ENCODE results near the gene AMFR.

AMFR gene

DNA sequence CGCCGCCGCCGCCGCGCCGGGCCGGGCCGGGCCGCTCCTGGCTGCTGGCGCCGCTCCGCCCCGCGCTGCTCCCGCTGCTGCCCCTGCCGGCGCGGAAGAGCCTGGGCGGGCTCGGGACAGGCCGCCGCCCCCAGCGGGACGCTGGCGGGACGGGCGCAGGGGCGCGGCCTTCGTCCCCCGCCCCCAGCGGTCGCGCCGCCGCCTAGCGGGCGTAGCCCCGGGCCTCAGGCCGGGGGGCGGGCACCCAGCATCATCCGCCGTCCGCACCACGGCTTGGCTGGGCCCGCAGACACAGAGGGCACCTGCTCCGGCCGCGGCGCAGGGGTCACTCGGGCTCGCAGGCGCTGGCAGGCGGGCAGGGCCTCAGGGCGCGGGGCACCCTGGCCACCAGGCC, at the start of gene AMFR:
AMFR (minus strand) TSS at position 107 of the 394 bp plus-strand sequence. CDS start 218 bp downstream, outside the sequence.
- no peak for DNase-seq (ENCODE audit: low read depth, low spot score)

DNA sequence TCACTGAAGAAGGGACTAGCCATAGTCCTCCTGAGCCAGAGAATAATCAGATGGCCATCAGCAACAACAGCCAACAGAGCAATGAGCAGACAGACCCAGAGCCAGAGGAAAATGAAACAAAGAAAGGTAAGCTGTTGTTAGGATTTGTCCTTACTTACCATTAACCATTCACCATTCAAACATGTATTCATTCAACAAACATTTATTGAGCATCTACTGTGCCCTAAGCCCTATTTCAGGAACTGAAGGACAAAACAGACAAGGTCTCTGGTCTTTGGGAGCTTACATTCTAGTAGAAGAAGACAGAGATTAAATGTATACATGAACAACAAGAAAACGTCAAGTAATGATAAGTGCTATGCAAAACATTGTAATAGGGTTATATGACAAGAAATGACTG, 45.3 kb upstream of the AMFR start:
- no peak for DNase-seq (ENCODE audit: low read depth, low spot score)

DNA sequence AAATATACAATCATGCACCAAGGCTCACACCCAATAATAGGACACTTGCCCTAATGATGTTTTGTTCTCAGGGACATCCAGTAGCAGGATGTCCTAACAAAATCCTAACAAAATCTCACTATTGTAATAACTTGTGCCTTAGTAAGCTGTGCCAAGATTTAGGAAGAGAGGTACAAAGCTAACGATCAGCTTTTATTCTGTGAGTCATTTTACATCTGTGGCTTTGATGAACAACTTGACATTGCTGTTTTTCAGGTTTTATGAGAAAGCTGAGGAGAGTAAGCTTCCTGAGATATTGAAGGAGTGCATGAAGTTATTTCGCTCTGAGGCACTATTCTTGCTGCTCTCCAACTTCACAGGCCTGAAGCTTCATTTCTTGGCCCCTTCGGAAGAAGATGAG, 44.9 kb upstream of the AMFR start:
- DNase-seq (ENCODE audit: low read depth, low spot score): no peak

DNA sequence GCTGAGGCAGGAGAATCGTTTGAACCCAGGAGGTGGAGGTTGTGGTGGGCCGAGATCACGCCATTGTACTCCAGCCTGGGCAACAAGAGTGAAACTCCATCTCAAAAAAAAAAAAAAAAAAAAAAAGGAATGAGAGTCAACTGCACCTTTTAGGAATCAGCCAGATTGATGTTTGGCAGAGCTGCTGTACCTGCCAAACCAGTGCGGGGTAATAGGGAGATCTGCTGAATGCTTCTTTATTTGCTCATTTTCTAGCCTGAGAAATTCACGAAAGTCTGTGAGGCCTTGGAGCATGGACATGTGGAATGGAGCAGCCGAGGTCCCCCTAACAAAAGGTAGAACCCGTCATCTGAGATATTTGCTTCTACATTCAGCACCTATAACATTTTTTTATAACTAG, 44.4 kb upstream of the AMFR start:
- DNase-seq (ENCODE audit: low read depth, low spot score): no peak

DNA sequence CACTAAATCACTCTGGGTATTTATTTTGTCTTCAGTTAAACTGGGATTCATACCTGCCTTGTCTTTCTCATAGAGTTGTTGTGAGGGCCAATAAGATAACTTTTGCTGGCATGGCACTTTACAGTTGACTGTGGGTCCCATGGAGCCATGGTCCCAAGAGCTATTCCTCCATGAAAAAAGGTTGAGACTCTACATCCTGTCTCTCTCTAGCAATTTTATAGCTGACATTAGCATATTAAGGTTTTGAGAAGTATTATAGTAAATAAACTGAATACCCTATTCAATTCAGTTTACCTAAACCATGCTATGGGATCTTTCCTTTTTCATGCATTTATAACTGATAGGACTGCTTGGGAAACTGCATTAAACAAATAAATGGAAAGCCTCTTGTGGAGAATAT, 43.5 kb upstream of the AMFR start:
- DNase-seq (ENCODE audit: low read depth, low spot score): no peak

DNA sequence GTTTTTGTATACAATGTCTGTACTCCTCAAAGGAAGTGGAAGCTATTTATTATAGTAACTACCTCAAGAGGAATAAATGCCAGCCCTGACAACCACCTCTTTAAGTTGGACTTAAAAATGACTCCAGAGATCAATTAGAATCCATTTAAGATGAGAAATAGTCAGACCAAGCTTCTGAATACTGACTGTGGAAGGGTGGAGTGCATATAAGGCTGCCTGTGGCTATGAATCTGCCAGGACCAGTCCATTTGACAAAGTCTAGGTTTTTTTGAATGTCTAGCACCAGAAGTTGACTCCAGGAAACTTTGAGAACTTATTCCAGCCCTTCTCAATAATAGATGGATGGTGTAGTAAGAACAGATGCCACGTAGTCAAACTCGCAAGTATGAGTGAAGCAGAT, 41.0 kb upstream of the AMFR start:
- no peak for DNase-seq (ENCODE audit: low read depth, low spot score)

DNA sequence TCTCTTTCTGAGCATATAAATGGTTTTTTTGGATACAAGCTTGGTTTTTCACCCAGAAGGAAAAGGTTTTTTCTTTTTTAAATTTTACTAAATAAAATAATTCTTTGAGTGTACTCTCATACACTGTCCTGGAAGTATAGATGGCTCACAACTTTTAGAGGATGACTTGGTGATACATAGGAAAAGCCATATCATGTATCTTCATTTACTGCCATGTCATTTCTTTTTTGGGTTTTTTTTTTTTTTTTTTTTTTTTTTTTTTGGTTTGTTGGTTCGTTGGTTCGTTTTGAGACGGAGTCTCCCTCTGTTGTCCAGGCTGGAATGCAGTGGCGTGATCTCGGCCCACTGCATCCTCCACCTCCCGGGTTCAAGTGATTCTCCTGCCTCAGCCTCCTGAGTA, 37.8 kb upstream of the AMFR start:
- DNase-seq (ENCODE audit: low read depth, low spot score): no peak

DNA sequence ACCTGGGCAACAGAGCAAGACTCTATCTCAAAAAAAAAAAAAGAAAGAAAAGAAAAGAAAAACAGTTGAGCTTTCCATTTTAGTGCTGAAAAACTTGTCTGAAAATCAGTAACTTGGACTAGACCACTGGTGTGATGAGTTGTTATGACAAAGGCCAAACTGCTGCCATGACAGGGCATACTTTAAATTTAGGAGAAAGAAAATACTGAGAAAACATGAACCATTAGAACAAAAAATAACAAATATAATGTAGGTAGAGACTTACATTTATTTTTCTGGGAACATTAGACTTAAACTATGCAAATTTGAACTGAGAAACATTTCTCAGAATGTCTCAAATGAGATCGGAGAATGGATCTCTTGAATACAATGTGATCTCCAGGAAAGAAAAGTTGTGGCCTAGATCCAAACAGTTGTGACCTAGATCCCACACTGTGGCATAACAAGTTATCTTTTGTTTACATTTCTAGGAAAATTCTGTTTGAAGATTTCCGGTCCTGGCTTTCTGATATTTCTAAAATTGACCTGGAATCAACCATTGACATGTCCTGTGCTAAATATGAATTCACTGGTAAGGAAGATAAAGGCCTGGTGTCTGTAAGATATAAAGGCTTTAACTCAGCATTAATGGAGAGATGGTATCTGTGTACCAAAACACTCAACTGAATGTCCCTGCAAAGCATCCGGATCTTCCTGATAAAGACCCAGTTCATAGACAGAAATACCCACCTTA, 36.9 kb upstream of the AMFR start:
- no peak for DNase-seq (ENCODE audit: low read depth, low spot score)

DNA sequence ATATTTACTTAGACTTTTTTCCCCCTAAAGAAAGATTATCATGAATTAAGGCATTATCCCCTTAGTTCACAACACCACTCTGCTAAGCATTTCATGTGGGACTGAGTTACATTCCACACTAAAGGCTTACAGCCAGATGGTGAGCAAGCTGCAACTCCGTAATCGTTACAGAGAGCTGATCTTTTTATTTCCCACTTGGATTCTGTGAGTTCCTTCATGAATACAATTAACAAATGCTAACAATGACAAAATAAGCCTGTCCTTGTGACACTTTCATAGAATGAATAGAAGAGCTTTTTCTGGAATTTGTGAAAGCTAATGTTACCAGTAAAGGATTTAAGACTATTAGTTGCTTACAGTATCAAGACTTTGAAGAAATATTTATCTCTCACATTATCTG, 34.8 kb upstream of the AMFR start:
- DNase-seq (ENCODE audit: low read depth, low spot score): no peak

DNA sequence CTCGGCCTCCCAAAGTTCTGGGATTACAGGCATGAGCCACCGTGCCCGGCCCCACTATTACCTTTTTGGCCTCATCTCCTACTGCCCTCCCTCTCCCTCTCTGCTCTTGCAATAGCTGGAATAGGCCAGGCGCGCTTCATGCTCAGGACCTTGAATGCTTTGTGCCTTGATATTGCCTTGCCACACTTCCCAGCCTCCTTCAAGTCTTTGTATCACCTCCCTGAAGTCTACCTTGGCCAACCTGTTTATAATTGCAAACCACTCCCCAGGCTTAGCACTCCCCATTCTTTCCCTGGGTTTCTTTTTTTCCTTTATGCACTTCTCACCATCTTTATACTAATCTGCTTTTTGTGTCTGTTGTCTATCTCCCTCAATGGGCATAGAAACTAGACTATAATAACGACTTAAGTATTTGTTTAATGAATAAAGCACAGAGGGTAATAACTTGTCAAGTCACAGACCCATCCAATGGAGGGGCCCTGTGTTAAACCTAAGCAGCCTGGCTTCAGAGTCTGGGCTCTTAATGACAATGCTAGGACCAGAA, 32.7 kb upstream of the AMFR start:
- no peak for DNase-seq (ENCODE audit: low read depth, low spot score)

DNA sequence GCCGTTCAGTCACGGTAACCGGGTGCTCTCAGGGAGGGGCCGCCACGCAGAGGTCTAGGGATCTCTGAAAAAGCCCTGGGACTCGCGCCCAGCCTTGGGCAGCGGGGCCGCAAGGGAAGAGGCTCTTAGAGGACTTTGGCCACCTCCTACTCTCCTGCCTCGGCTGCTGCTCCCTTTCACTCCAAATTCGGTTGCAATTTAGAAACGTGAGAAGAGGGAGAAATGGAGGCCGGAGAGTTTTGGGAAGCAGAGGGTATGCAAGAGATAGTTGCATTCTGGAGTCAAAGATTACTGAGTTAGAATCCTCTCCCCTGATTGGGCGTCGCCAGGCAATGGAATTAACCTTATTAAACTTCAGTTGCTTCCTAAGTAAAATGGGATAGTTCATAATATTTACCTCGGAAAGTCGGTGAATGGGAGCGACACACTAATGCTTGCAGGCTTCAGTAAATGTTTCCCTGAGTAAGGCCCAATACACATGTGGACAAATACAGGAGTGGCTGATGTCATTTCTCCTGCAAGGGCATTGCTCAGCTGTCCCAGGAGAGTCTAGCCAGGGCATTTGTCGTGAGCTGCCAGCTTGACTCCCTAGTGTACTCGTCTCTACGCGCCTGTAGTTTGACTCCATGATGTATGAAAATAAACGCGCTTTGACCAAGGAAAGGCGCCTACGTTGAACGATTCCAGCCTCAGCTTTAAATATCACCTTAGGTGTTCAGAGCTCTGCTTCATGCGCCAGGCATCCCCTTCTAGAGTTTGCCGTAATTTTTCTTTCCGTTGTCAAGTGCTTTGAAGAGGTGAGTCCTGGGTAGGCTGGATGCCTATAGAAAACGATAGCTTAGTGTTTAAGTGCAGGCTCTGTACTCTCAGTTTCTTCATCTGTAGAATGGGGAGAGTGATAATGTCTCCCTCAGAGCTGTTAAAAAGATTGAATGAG, 26.7 kb upstream of the AMFR start:
- no peak for DNase-seq (ENCODE audit: low read depth, low spot score)

DNA sequence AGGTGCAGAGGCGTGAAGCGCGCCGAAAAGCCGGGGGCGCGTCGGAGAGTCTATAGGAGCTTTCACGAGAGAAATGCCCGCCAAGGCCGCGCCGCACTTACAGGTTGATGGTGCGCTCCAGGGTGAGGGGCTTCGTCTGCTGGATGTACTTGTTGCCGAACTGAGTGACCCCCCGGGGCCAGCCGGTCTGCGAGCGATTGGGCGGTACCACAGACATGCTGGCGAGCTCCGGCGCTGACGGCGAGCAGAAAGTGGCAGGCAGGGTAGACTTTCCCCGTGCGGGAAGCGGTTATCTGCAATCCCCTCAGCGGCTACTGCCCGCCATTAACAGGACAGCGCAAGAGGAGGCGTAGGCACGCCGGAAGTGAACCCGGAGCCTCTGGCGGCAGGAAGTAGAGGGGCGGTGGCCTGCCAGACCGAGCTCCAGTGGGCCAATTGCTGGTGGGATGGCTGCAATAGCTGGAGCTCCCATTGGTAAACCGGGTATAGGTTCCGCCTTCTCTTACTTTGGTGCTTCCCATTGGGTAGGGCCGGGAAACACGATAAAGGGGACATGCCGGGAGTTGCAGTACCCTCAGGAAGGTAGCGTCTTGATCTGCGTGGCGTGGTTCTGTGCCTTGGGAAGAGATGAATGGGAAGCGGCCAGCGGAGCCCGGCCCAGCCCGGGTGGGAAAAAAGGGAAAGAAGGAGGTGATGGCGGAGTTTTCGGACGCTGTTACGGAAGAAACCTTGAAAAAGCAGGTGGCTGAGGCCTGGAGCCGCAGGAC, 25.8 kb upstream of the AMFR start, which contains the start of the genes NUDT21 and OGFOD1:
NUDT21 (minus strand) TSS at position 347 of the 767 bp plus-strand sequence; CDS start at position 217, 130 bp downstream.
OGFOD1 (plus strand) TSS at position 569 of the 767 bp plus-strand sequence; CDS start at position 628, 59 bp downstream.
- DNase-seq (ENCODE audit: low read depth, low spot score): peak; percentile 91

DNA sequence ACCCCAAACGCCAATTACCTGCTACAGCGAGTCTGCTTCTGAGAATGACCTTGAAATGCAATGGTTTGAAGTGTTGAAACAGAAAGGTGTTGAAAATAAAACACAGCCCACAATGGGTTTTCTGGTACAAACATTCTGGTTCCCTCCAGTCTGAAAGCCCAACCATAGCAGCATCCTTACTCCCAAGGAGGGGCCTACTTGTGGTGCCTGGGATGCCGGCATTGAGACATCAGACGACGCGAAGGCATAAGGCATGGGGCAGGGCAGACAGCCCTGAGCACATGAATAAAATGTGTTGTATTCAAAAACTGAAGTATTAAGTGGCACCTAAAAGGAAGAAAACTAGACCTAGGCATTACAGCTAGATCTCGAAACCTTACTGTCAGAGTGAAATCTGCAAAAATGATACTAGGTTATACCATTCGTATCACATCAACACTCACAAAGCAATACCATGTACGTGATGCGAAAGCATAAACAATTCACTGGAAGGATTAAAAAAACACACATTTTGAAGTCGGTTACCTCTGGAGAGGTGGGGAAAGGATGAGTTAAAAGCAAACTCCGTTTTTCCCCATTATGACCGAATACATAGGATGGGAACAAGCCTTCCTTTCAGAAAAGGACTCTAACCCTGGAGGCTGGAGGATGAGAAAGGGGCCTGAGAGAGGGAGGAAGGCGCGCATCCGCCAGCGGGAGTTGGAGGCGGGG, 25.1 kb upstream of the AMFR start:
- DNase-seq (ENCODE audit: low read depth, low spot score): no peak

DNA sequence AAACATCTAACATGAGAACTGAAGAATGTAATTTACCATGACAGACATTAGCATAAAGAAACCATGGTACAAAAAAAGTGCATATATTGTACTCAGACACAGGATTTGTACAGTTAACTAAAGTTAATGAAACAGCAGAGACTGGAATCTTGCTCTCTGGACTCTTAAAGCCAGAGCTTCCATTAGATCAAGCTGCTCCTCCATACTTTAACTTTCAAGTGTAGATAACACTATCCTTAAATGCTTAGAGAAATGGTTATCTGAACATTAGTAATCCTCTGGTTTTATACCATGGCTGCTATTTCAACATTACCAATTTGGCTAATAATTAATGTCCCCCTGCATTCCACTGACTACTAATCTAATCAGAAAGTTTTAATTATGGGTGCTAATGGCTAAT, 22.7 kb upstream of the AMFR start:
- DNase-seq (ENCODE audit: low read depth, low spot score): no peak

DNA sequence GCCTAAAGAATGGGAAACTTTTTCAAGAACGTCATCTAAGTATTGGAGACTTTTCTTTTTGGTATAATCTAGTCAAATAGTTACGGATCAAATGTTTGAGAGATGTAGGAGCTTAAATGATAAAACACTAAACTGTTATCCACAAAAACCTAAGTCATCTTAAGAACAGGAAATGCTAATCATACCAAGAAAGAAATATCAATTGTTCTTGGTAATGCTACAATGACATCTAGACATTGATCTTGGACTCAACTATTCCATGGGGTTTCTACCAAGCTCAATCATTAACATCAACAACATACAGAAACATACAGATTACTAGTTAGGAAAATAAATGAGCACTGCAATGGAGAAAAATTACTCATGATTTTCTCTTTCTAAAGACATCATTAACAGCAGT, 21.9 kb upstream of the AMFR start:
- no peak for DNase-seq (ENCODE audit: low read depth, low spot score)

DNA sequence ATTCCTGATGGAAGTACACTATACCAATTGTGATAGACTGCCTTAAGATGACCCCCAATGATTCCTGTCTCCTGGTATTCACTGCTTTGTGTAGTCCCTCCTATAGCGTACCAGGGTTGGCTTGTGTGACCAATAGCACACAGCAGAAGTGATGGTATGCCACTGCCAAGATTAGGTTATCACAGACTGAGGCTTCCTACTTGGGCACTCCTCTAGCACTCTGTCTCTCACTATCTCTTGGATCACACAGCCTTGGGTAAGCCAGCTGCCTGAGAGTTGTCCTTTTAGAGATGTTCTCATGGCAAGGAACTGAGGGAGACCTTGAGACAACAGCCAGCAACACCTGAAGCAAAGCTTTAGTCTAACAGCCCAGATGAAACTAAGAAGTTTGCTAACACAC, 12.7 kb upstream of the AMFR start:
- DNase-seq (ENCODE audit: low read depth, low spot score): no peak

DNA sequence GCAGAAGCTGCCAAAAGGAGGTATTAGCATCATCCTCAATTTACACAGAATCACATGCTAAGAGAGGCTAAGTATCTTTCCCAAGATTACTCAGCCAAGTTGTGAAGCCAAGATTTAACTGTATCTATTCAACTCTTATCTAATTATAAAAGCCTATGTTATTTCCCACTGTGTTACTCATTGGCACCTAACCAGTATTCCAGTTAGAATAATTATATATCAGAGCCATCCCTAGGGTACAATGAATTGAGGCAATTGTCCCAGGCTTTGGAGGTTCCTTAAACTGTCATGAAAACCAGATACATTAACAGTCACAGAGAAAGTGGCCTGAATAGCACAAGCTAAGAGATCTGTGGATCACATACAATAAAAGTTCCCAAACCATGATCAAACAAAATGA, 10.9 kb upstream of the AMFR start:
- DNase-seq (ENCODE audit: low read depth, low spot score): no peak

DNA sequence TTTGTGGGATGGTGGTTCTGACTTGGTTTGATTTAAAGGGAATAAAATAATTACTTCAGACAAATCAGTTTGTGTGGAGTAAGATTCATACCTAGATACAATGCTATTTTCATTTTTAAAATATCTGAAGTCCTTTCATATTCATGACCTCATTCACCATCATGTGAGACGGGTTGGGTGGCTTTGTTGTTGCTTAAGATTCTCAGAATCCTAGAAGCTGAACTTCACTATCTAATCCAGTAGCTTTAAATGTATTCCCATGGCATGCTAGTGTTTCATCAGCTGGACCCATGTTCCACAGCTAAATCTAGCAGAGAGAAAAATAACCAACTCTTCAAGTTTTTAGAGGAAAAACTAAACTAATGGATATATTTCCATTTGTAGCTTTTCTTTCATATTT, 2.7 kb upstream of the AMFR start:
- no peak for DNase-seq (ENCODE audit: low read depth, low spot score)

DNA sequence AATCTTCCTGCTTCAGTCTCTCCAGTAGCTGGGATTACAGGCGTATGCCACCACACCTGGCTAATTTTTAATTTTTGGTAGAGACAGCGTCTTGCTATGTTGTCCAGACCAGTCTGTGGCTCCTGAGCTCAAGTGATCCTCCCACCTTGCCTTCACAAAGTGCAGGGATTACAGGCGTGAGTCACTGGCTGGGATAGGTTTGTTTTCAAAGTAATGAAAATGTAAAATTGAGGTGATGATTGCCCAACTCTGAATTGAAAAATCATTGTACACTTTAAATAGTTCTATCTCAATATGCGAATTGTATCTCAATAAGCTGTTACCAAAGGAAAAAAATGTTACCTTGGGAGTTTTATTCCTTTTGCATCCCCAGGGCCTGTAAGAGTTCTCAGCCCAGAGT, 1.2 kb upstream of the AMFR start:
- DNase-seq (ENCODE audit: low read depth, low spot score): no peak

DNA sequence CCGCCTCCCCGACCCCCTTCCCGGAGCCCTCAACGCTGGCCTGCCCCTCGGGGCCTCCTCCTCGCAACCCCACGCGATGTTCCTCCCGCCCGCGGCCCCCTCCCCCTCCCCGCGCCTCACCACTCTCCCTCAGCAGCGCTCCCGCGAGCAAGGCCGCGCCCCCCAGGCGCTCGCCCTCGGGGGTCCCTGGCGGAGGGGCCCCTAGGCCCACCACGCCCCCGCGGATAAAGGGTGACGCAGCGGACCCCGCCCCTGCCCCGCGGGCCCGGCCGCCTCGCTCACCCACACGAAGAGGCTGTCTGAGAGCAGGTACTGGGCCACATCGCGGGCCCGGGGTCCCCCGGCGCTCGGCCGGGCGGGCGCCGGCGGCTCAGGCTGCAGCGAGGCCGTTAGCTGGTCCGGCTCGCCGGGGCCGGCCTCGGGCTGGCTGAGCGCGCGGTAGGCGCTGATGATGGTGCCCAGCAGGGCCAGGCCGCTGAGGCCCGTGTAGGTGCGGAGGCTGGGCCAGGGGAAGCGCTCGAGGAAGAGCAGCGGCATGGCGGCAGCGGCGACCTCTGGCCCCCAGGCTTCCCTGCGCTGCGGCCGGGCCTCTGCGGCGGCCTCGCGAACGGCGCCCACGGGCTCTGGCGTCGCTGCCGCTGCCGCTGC, 430 bp downstream of the AMFR start:
- DNase-seq (ENCODE audit: low read depth, low spot score): no peak

DNA sequence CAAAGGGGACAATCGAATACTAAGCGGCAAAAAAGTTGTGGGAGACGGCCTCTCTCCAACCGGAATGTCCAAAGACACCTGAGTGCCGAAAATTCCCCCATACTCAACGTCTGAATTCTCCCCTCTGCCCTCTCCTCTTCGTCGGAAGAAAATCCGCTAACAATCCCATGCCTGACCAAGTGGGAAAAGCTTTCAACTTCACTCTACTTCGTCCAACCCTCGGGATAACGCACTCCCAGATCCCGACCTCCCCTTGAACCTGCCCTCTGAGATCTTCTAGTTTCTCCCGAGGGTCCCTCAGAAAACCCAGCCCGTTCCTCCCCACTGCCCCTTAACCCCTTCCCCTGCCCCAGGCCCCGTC, 961 bp downstream of the AMFR start:
- no peak for DNase-seq (ENCODE audit: low read depth, low spot score)

All from smooth muscle cell of the brain vasculature (primary cell).